CD4-positive, alpha-beta T cell treated with Interleukin-2 at 100 ng/mL for 4 hours (primary cell): ENCODE results near the gene PSMD4.
"Not testable (repeated sequence)": the region's sequence is repeated elsewhere in the genome, so short reads cannot be mapped to it uniquely, and the experiment has no call there.

ENCODE experiments used
- DNase-seq: peaks from one replicate; pipeline ENCODE4 v3.0.0-alpha.2; 2020; ENCODE audit warnings: low spot score

PSMD4 gene

GRCh38 chr1:151273924-151274466 lies 19.5 kb downstream of the PSMD4 start:
- DNase-seq = no peak

DNA sequence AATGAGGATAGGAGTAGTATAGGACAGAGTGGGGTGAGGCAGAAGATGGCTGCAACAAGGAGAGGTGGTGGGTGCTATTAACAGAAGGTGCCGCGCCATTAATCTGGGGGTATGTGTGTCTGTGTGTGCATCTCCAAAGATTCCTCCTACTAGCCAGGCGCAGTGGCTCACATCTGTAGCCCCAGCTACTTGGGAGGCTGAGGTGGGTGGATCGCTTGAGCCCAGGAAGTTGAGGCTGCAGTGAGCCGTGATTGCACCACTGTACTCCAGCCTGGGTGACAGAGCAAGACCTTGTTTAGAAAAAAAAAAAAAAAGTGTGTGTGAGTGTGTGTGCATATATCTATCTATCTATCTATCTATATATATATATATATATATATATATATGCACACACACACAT lies 20.8 kb downstream of the PSMD4 start:
- not testable (repeated sequence) for DNase-seq

DNA sequence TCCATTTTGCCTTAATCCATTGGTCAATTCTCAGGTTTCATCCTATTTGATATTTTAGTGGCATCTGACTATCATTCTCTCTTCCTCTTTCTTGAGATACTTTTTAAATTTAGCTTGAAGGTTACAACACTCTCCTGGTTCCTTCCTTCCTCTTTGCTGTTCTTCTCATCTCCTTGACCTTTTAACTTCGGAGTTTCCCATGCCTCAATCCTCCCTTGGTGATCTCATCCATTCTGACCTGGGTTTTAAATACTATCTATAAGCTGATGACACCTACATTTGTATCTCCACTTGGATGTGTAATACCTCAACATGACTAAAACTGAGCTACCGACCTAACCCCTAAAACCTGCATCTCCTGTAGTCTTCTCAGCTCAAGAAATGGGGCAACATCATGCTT lies 22.7 kb downstream of the PSMD4 start:
- DNase-seq = peak; percentile 4

- DNase-seq = peak; percentile 97
Observed at GRCh38 chr1:151281225-151281968, 26.9 kb downstream of the PSMD4 start.

DNA sequence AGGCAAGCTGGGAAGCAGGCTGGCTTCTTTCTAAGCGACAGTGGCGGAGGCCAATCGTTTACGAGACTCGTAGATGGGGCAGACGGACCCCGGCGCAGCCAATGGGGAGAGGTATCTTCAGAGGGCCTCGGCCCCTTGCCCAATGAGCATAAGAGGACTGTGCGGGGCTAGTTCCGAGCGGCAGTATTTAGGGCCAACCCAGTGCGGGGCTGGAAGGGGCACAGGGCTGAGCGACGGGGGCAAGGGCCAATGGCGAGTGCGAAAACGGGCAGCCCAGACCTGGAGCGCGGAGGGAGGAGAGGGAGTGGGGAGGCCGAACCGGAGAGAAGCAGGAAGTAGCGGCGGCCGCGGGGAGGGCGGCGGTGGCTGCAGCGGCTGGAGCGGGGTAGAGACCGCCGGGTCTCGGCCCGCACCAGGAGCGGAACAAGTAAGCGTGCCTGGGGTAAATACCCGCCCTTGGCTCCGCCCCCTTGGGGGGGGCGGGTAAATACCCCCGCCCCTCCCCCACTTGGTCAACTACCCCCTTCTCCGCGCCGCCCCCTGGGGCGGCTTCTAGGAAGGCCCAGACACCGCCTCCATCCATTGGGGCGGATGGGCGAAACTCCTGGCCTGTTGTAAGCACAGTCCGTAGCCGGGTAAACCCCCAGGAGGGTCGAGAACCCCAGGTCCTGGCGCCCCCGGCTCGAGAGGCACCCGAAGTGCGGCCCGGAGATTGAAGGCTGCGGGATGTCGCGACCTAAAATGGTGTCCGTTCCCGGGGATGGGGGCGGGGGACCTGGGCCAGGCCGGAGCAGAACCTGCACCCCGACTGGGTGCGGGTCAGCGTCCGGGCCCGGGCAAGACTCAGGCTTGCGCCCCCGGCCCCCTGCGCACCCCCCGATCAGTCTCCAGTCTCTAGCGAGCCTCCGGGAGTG lies 27.7 kb downstream of the PSMD4 start, which contains the start of gene ZNF687:
TSS of gene ZNF687 (plus strand) at position 331 of the 914 bp plus-strand sequence. CDS start 3,993 bp downstream, outside the sequence.
- peak; percentile 99 for DNase-seq

DNA sequence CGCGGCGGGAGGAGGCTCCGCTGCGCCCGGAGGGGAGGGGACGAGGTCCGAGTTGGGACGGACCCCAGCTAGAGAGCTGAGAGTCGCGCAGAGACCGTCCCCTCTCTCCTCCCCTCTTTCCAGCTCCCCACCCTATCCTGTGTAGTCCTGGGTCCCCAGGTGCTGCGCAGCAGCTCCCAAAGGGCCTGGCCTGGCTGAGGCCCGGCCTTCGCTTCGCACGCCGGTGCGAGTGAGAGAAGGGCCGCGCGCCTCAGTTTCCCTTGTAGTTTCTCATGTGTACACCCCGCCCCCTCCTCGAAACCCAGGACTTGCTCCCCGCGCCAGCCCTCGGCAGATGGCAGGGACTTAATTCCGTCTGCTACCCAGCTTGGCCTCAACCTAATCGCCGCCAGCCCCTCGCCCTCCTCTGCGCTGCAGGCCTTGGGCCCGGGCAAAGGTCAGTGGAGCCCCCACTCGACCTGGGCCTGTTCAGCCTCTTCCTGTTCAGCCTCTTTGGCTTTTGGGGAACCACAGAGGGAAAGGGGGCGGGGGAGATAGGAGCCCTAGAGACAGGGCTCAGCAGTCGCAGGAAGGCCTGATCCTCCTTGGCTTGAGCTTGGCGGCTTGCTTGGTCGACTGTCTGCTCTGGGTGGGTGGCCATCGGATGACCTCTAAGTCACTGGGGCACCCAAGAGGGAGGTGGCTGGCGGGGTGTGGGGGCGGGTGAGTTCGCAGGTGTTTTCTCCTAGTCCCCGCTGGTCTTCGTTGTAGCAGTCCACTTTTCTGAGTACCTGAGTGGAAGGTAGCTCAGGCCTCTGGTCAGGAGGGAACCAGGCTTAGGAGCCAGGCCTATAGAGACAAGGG lies 28.6 kb downstream of the PSMD4 start:
- DNase-seq = peak; percentile 8

- DNase-seq = no peak
Observed at GRCh38 chr1:151284013-151284577, 29.6 kb downstream of the PSMD4 start.

DNA sequence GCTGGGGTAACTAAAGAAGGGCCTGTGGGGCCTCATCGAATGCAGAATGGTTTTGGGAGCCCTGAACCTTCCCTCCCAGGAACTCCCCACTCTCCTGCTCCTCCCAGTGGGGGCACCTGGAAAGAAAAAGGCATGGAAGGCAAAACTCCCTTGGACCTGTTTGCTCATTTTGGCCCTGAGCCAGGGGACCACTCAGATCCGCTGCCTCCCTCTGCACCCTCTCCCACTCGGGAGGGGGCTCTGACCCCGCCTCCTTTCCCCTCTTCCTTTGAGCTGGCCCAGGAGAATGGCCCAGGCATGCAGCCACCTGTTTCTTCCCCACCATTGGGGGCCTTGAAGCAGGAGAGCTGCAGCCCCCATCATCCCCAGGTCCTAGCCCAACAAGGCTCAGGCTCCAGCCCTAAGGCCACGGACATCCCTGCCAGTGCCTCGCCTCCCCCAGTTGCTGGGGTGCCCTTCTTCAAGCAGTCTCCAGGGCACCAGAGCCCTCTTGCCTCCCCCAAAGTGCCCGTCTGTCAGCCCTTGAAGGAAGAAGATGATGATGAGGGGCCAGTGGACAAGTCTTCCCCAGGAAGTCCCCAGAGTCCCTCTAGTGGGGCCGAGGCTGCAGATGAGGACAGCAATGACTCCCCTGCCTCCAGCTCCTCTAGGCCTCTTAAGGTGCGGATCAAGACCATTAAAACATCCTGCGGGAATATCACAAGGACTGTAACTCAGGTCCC lies 32.2 kb downstream of the PSMD4 start:
- no peak for DNase-seq

DNA sequence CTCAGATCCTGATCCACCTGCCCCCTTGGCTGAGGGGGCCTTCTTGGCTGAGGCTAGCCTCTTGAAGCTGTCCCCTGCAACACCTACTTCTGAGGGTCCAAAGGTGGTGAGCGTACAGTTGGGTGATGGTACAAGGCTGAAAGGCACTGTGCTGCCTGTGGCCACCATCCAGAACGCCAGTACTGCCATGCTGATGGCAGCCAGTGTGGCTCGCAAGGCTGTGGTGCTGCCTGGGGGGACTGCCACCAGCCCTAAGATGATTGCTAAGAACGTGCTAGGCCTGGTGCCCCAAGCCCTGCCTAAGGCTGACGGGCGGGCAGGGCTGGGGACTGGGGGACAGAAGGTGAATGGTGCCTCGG lies 32.8 kb downstream of the PSMD4 start:
- no peak for DNase-seq

GRCh38 chr1:151287767-151288500 lies 33.4 kb downstream of the PSMD4 start:
- DNase-seq = no peak

DNA sequence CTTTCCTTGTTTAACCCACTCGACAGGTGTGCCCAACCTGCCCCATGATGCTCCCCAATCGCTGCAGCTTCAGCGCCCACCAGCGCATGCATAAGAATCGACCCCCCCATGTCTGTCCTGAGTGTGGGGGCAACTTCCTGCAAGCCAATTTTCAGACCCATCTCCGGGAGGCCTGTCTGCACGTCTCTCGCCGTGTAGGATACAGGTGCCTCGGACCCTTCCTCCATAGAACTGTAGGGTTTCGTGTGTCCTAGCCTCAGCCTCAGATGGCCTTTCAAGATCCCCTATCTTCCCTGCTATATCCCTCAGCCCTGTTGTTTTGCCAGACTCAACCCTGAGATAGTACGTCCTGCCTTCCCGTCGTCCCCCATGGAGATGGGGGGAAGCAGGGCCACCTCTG lies 34.0 kb downstream of the PSMD4 start:
- no peak for DNase-seq

DNA sequence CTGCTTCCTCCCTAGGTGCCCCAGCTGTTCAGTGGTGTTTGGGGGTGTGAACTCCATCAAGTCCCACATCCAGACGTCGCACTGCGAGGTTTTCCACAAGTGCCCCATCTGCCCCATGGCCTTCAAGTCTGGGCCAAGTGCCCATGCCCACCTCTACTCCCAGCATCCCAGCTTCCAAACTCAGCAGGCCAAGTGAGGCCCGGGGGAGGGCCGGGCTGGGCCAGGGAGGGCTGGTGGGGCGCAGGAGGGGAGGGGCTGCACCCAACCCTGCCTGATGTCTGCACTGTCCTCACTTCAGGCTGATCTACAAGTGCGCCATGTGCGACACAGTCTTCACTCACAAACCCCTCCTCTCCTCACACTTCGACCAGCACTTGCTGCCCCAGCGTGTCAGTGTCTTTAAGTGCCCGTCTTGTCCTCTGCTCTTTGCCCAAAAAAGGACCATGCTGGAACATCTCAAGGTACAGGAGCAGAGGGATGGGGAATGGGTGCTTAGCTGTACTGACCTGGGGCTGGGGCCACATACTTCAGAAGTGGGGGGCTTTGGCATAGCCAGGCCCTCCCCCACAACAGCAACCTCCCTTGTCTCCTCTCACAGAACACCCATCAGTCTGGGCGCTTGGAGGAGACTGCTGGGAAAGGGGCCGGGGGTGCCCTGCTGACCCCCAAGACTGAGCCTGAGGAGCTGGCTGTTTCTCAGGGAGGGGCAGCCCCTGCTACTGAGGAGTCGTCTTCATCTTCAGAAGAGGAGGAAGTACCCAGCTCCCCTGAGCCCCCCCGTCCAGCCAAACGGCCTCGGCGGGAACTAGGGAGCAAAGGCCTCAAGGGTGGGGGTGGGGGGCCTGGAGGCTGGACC lies 34.8 kb downstream of the PSMD4 start:
- DNase-seq = no peak

- DNase-seq = no peak
Observed at GRCh38 chr1:151289991-151290708, 35.6 kb downstream of the PSMD4 start.

DNA sequence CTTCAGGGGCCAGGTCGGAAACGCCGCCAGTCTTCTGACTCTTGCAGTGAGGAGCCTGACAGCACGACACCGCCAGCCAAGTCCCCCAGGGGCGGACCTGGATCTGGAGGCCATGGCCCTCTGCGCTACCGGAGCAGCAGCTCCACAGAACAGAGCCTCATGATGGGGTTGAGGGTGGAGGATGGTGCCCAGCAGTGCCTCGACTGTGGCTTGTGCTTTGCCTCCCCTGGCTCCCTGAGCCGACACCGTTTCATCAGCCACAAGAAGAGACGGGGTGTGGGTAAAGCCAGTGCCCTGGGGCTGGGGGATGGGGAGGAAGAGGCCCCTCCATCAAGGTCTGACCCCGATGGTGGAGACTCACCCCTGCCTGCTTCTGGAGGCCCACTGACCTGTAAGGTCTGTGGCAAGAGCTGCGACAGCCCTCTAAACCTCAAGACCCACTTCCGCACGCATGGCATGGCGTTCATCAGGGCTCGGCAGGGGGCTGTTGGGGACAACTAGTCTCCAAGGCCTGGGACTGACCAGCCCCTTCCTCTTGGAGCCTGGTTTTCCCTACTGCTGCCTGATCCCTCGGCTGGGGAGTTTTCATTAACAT lies 36.3 kb downstream of the PSMD4 start:
- DNase-seq = no peak

DNA sequence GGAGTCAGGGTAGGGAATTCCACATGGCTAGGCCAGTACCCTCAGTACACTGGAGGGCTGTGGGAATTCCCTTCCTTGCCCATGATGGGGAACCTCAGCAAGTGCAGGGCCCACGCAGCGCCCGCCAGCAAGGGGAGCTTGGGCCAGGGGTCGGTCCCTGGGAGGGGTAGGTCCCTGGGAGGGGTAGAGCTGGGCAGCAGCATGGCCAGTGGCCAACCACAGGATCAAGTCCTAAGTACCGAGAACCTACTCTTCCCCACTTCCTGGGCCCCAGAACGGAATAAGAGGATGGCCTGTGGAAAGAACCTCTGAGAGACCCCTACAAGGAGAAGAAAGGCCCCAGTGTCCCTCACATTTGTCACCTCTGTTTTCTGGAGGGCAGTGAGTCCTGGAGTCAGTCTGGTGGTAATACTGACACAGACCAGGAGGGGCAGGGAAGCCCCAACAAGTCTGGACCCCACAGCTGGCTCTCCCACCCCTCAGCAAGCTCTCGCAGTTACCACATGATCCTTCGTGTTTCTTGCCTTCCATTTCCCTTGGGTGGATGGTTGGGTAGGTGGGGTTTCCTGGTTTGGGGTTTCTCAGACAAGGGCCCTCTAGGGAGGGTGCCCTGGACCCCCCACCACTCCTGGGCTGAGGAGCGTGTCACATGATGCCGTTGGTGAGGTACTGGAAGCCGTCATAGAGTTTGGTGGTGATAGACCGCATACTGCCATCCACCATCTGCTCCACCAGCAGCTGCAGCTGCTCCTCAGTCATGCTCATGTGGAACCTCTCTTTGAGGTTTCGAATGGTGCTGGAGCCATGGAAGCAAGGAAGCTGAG lies 37.9 kb downstream of the PSMD4 start:
- no peak for DNase-seq

DNA sequence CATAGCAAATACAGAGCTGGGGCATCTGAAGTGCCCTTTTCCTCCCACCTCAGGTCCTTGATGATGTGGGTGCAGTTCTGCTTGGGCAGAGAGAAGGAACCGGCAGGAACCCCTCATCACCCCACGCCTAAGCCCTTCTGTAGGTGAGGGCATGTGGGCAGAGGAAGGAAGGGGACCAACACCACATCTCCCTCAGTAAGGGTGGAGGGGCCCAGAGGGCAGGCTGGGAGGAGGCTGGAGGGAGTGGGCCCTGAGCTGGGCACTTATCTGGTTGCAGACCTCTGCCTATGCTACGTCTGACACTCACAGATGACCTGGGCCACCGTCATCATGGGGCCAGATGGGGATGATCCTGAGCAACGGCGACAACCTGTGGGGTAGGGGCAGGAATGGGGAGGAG lies 38.6 kb downstream of the PSMD4 start:
- DNase-seq = no peak

DNA sequence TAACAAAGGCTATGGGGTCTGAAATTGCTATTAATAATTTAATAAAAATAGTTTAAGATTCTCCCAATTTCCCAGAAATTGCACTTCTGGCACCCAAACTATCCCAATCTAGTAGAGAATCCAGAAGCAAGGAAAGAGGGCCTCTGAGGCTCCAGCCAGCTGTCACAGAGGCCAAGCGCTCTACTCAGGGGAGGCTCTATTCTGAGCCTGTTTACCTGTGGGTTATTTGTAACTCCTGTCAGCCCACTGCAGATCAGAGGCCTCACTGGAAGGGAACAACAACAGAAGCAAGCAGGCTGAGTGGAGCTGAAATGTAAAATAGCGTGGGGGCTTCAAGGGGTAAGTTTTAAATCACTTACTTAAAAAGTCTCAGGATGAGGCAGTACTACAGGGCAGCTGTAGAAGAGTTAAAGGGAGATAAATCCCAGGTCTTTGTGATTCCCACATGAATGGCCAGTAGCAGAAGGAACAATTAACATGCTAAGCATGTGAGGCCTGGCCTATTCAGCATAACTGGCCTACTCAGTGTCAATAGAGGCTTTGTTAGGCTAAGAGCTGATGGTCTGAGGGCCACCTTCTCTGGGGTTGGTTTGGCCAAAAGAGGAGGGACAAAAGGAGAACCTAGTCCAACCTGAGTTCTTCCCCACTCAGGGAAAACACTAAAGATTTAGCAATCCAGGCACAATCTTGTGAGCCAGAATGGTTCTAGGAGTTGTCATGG lies 40.4 kb downstream of the PSMD4 start:
- no peak for DNase-seq
